GM19372 (cell line): ENCODE data around the gene XRCC1.
"Not testable (repeated sequence)": the region's sequence is repeated elsewhere in the genome, so short reads cannot be mapped to it uniquely, and the experiment has no call there.

Experiments
- ATAC-seq: cut with Tn5 transposase; IDR thresholded peaks from one replicate; pipeline ENCODE4 v1.9.1; 2021; ENCODE audit warnings: mild to moderate bottlenecking, low read depth, moderate library complexity; ENCODE audit not compliant: unreplicated experiment

The XRCC1 gene

DNA sequence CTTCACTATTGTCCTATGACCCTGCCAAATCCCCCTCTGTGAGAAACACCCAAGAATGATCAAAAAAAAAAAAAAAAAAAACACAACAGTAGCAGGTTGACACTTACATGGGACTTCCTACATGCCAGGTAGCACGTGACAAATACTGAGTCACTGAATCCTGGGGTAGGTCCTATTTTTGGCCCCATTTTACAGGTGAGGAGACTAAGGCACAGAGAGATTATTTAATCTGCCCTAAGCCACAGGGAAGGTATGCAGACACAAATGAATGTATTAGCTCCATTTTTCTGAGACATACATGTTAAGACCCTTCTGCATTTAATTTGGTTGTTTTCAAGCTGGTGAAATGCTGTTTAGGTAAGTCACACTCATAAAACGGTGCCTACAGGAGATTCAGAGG is 26.6 kb downstream of the XRCC1 start:
- no peak for ATAC-seq

DNA sequence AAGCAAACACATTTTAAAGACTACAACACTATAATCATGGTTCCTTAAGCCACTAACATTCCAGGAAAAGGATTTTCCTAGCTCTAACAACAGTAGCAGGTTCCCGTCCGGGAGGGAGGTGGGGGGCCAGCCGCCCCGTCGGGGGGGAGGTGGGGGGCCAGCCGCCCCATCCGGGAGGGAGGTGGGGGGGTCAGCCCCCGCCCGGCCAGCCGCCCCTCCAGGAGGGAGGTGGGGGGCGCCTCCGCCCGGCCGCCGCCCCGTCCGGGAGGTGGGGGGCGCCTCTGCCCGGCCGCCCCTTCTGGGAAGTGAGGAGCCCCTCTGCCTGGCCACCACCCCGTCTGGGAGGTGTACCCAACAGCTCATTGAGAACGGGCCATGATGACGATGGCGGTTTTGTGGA is 27.4 kb downstream of the XRCC1 start:
- ATAC-seq, result not testable (repeated sequence)

DNA sequence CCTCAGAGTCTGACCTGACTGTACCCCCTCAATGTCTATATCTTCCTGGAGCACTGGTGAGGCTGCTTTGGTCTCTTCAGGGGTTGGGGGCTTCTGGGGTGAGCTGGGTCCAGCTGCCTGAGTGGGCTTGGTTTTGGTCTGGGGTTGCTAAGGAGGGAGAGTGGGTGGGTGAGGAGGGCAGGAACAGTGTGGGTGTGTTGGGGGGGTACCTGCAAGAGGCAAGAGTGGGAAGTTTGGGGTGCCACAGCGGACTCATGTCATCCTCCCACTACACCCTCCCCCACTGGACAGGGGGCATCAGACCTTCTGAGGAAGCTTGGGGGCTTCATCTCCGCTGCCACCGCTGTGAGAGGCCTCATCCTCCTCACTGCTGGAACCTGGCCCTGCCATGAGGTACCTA is 28.7 kb downstream of the XRCC1 start:
- no peak for ATAC-seq

DNA sequence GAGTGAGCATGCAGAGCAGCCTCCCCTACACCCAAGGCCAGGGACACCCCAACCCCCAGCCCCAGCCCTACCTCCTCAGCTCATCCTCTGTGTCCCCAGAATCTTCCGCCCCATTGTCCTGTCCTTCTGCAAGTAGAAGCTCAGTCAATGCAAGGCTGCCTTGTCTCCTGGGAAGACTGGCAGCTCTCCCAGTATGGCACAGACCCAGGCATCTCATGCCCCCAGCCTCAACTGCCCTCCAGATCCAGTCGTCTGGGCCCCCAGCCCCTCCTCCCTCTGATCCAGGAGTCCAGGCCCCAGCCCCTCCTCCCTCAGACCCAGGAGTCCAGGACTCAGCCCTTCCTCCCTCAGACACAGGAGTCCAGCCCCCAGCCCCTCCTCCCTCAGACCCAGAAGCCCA is 29.3 kb downstream of the XRCC1 start:
- no peak for ATAC-seq

DNA sequence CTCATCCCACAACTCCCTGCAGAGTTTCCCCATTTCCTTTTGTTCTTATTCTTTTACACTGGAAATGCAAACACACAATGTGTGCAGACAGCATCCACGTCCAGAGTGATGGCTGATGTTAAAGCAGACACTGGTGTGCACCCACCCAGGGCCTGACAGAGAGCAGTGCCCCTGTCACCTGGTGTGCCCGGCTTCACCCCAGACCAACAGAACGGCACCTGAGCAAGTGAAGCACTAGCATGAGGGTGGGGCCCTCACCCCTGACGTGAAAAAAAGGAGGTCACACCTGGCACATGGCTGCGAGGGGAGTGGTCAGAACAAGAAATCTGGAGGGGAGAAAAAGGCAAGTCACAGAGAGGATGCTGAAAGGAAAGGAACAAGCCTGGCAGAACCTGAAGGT is 30.1 kb downstream of the XRCC1 start:
- no peak for ATAC-seq

DNA sequence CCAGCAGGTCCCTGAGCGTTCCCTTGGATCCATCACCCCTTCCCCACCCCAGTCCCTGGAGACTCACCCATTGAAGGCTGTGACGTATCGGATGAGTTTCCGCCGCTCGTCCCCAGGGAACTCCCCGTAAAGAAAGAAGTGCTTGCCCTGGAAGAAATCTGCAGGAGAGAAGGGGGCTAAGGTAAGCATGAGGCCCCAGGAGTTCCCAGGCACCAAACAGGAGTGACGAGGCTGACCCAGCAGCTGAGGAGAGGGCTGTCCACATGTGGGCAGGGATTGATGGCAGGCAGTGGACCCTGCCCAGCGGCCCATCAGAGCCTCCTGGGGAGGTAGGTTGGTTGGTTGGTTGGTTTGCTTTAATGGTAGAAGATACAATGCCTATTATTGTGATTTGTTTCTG is 31.2 kb downstream of the XRCC1 start:
- no peak for ATAC-seq

DNA sequence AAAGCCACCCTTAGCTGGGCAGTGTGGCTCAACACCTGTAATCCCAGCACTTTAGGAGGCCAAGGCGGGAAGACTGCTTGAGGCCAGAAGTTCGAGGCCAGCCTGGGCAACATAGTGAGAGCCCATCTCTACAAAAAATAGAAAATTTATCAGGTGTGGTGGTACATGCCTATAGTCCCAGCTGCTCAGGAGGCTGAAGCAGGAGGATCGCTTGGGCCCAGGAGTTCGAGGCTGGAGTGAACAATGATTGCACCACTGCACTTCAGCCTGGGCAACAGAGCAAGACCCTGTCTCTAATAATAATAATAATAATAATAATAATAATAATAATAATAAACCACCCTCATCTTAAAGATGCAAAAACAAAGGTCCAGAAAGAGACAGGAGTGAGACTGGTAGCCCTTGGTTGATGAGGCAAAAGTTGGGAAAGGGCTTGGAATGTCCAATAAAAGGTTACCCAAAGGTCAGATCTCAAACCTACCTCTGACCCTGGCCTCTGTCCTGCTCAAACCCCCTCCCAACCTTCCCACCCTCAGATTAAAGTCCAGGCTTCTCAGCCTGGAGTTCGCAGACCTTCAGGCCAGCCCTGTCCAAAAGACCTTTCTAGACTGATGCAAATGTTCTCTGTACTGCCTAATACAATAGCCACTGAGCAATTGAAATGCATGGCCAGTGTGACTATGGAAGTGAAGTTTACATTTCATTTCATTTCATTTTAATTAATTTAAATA is 33.2 kb downstream of the XRCC1 start:
- no peak for ATAC-seq

DNA sequence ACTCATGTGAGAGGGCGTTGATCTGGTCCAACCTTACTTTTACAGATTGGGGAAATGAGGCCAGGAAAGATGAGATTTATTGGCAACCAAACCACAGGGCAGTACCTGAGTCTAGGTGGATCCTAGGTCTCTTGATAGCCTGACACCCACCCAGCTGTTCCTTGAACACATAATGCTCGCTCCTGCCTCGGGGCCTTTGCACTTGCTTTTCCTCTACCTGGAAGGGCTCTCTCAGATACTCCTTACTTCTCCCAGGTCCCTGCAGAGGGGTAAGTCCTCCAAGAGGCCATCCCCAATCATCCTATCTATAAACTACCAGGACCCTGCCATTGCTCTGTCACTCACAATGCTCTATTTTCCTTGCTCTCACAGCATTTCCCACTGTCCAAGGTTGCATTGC is 34.9 kb downstream of the XRCC1 start:
- ATAC-seq, result no peak

DNA sequence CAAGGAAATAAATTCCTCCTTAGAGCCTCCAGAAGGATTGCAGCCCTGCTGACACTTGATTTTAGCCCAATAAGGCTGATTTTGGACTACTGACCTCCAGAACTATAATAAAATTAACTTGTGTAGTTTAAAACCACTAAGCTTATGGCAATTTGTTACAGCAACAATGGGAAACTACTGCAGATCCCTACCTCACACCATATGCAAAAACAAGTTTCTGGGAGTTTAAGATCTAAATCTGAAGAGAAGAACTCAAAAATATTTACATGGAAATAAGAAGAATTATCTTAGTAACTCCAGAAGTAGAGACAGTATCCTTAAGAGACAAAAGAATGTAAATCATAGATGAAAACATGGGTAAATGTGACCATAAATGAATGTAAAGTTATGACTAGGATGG is 36.4 kb downstream of the XRCC1 start:
- ATAC-seq, result no peak

DNA sequence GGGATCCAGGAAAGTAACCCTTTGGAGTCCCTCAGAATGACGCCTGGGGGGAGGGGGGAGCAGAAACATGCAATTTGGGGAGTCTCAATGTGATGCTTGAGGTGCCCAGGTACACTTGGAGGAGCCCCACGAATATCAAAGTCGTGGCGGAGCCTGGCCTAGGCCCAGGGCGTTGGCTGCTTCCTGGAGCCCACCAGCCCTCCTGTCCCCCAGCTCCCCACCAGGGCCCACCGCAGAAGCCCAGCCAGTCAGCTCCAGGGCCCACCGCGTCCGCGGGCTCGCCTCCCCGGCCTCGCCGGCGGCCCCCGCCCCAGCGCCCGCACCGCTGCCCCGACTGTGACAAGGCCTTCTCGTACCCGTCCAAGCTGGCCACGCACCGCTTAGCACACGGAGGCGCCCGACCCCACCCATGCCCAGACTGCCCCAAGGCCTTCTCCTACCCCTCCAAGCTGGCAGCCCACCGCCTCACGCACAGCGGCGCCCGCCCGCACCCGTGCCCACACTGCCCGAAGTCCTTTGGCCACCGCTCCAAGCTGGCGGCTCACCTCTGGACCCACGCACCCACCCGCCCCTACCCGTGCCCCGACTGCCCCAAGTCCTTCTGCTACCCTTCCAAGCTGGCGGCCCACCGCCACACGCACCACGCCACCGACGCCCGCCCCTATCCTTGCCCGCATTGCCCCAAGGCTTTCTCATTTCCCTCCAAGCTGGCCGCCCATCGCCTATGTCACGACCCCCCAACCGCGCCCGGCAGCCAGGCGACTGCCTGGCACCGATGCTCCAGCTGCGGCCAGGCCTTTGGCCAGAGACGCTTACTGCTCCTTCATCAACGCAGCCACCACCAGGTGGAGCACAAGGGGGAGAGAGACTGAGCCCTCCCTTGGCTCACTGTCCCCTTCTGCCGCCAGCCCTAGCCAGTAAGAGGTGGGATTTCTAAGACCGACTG is 40.2 kb downstream of the XRCC1 start:
- no peak for ATAC-seq

DNA sequence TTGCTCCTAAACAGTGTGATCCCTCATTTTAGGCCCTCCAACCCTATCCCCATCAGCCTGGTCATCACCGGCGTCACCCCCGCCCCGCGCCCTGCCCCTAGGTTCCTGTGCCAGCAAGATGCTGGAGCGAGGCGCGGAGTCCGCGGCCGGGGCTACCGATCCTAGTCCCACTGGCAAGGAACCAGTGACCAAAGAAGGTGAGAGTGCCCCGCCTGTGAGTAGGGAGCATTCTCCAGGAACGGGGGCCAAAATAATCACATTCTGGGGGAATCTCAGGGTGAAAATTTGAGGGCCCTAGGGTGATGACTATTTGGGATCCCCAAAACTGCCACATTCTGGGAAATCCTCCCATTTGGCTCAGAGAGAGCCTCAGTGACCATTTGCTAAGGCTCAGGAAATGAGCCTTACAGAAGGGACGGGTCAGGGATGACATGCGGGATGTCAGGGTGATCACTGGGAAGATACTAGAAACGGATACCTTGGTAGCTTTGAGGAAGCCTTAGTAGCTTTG is 41.0 kb downstream of the XRCC1 start:
- ATAC-seq, result no peak

DNA sequence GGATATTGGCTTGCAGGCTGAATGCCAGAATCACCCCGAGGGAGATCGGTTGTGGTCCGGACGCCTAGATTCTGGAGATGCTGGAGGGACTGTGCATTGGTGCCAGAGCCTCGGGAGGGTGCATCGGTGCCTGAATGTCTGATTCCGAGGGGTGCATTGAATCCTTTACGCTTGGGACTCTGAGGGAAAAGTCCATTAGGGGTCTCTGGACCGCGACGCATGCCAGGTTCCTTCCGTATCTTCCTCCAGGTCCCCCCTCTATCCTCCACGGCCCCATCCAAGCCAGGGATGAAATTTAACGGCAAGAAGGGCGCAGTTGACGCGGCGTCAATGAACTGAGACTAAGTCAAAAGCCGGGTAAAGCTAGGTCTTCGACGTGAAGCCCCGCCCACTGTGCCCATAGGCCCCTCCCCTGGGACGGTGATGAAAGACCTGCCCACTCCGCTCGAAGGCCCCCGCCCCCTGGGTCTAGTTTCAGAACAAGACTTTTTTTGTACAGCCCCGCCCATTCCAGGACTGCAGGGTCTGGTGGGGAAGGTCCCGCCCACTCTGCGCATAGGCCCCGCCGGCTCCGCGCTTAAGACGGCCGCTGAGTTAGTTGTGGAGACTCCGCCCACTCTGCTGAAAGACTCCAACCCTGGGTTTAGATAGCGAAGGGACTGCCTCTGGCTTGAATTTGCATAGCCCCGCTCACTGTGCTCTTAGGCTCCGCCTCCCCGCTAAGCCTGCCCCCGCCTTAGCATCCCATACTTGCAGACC is 41.6 kb downstream of the XRCC1 start:
- ATAC-seq, result peak; percentile 56

DNA sequence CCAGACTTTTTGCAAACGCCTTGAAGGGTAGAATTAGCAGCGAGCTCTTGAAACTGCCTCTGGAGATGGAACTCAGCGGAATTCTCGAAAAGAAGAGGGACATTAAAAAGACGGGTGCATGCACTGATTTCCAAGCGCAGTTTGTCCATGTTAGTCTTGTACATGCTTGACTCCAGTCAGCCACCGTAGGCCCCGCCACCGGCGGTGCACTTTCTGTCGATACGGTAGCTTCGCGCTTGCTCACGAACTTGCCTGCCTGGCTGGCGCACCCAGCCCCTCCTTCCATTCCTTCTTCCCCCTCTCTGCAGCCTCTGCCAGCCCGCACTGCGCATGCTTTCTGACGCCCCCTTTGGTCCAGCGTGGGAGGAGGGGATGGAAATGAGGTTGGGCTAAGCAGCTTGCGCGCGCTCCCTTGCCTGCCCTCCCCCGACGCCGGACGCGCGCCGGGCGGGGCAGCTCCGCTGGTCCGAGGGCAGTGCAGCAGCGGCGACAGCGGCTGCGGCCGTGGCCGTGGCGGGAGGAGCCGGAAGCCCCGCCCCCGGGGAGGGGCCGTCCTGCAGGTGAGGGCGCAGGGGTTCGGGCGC is 42.3 kb downstream of the XRCC1 start, which contains the start of gene ZNF575:
Gene ZNF575, plus strand, starts transcription at position 227 of the 584 bp plus-strand sequence. CDS start 1,235 bp downstream, outside the sequence.
- ATAC-seq, result peak; percentile 65

DNA sequence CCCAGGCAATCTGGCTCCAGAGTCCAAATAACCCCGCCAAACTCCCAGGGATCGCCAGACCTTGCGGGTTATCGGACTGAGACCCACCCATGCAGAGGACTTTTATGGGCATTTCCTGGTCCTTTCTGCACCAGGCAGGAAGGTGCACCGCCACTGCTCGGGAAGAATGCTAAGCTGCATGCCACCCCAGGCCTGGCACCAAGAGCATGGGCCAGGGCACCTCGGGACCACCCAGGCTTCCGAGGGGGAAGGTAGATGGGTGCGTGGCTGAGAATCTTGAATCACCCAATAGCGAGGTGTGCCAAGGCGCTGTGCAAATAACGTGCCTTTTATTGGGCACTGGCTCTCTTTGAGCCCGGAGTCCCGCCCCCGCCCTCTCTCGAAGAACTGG is 42.8 kb downstream of the XRCC1 start:
- ATAC-seq, result no peak

DNA sequence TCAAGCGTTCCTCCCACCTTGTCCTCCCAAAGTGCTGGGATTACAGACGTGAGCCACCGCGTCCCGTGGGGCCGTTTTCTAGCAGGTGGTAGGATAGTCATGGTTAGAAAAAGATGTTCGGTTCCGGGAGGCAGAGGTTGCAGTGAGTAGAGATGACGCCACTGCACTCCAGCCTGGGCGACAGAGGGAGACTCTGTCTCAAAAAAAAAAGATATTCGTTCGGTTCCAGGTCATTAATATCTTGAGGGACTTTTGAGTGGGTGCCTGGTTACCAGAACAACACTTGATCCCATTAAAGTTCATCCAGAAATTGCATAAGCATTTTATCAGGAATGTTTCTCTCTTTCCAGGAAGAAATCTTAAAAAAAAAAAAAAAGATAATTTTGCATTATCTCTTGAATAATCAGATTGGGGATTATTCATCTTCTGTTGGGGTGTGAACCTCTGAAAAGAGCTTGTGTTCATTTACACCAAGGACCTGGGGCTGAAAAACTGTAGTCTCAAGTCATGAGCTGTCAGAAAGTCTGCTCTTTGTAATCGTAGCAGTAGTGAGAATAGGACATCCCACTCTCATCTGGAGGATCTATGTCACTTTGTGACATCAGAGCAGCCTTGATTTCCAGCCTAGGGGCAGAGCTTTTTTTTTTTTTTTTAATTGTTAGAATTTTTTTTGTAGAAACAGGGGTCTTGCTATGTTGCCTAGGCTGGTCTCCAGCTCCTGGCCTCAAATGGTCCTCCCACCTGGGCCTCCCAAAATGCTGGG is 47.3 kb downstream of the XRCC1 start:
- no peak for ATAC-seq

DNA sequence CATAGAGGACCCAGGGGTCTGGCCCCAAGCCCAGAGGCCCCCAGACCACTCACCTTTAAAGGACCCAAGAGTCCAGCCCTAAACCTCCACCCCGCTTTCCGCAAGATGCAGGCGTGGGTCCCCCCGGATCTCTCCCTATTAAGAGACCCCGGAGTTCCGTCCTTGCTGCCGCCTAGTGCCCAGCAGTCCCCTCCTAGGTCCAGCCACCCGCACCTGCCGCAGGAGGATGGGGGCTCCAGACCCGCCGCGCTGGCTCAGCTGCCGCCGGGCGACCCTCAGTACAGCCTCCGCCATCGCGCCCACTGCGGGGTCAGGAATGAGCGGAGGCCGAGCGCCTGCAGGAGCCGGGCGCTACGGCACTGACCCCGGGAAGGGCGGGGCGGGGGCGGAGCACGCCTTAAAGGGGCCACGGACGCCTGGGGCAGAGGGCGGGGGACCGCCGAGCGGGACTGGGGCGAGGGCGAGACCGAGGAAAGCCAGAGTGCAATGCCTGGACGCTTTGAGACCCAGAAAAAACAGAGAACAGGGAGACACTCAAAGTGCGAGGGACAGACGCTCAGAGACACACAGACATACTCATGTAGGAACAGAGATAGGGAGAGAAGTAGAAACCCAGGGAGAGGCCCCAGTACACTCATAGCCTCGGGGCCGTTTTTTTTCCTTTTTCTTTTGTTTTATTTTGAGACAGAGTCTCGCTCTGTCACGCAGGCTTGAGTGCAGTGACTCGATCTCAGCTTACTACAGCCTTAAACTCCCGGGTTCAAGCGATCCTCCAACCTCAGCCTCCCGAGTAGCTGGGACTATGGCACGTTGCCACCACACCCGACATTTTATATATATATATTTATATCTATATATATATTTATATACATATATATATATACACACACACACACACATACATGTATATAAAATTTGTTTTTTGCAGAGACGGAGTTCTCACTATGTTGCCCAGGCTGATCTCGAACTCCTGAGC is 48.2 kb downstream of the XRCC1 start, which contains the start of gene ETHE1:
Gene ETHE1, minus strand, starts transcription at position 318 of the 976 bp plus-strand sequence. Its CDS starts 24 bp downstream, at position 294.
- ATAC-seq, result peak; percentile 66

DNA sequence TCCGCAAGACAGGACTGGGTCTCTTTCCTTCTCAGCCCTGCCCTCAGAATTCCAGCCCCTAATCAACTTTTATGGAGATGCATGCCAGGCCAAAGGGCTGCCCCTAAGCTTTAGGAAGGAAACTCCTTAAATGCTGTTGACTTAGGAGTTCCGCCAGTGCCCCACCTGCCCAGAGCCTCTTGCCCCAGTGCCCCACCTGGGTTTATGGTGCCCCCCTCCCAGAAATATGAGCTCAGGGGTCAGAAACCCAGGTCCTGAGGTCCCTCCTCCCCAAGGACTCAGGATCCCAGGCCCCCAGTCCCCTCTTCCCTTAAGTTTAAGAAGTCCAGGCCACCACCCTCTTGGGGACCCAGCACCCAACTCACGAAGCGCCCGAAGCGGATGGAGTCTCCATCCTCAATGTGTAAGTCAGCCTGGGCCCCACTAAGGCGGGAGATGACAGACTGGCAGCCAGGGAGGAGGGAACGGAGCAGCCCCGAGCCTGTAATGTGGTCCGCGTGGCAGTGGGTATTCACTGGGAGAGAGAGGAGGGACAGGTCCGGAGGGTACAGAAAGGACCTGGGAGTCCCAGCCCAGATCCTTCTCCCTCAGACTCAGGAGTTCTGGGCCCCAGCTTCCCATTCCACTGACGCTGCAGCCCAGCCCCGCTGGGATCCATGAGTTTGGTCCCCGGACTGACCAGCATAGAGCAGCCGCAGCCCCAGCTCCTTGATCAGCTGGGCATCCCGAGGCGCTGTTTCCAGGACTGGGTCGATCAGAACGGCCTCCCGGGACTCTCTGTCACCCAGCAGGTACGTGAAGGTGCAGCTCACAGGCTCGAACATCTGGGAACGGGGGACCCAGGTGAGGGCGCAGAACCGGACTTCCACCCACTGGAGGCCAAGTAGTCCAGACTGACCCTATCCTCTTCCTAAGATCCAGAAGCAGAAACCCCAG is 49.2 kb downstream of the XRCC1 start:
- ATAC-seq, result peak; percentile 12
